ENCODE results near the gene DNAJB2.

DNAJB2 gene

DNA sequence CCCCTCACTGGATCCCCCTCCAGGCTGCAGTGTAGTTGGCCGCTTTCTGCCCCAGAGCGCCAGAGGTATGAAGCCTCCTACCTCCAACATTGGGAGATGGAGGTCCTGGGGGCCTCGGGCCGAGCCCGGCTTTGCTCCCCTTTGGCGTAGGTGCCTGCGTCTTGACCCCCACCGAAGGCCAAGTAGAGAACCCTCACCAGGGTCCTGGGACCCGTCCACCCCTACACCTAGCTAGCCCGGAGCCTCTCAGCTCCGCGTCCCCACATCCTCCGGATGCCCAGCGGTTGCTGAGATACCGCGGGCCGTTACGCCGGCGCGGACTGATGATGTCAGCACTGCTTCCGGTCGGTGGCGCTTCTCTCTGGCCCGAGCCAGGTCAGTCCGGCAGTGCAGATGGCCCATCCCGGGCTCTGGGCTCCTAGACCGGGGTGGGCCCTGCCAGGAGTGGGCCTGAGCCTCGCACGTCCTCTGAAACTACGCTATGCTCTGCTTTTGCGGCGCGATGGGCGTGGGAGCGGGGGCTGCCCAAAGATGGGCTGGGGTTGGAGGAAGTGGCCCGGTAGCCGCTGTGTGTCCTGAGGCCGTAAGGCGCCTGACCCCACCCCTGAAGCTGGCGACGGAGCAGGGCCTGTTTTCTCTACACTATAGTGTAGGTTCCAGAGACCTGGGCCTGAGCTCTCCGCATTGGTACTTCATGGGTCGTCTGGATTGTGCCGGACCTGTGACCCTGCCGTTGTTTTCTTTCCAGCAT is 33.8 kb upstream of the DNAJB2 start, which contains the start of the genes GLB1L and STK16:
Gene GLB1L, minus strand, starts transcription at position 297 of the 751 bp plus-strand sequence. CDS start 1,871 bp downstream, outside the sequence.
Gene STK16, plus strand, starts transcription at position 332 of the 751 bp plus-strand sequence. CDS start 521 bp downstream, outside the sequence.
- ChIA-PET POLR2A (interaction anchor here (1.0 to 1.8 kb wide), 3 partner anchors 8 to 69 kb away, joined by 3 to 13 read pairs (median 3); partner anchors contain the start of genes CNPPD1, TUBA4A and TUBA4B), CTCF (interaction anchor here (0.8 to 2.7 kb wide), 14 partner anchors 10 to 66 kb away, joined by 3 to 16 read pairs (median 4); partner anchors contain the start of genes ANKZF1, ATG9A and TUBA4A)
- TF ChIP-seq, protein P1, sequence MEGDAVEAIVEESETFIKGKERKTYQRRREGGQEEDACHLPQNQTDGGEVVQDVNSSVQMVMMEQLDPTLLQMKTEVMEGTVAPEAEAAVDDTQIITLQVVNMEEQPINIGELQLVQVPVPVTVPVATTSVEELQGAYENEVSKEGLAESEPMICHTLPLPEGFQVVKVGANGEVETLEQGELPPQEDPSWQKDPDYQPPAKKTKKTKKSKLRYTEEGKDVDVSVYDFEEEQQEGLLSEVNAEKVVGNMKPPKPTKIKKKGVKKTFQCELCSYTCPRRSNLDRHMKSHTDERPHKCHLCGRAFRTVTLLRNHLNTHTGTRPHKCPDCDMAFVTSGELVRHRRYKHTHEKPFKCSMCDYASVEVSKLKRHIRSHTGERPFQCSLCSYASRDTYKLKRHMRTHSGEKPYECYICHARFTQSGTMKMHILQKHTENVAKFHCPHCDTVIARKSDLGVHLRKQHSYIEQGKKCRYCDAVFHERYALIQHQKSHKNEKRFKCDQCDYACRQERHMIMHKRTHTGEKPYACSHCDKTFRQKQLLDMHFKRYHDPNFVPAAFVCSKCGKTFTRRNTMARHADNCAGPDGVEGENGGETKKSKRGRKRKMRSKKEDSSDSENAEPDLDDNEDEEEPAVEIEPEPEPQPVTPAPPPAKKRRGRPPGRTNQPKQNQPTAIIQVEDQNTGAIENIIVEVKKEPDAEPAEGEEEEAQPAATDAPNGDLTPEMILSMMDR (IDR thresholded peaks at IDR 0.05; ENCODE audit: control extremely low read depth, extremely low read depth, low read depth, missing control alignments) = no peak
- peak; percentile 96 for DNase-seq (ENCODE audit: extremely low spot score)

DNA sequence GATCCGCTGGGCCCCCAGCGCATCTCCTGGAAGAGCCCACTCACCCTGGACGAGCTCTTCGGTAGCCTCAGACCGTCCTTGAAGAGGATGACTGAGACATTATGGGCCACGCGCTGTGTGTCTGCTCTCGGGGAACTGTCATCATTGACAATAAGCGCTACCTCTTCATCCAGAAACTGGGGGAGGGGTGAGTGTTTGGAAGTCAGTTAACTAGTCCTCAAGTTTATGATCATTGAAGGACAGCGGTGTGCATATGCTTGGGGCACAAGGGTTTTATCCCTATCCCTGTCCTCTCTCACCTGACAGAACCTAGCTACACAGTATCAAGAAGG is 33.3 kb upstream of the DNAJB2 start:
- TF ChIP-seq, protein P1 (IDR thresholded peaks at IDR 0.05; ENCODE audit: control extremely low read depth, extremely low read depth, low read depth, missing control alignments) = no peak
- CTCF ChIA-PET = interaction anchor here (0.8 to 2.7 kb wide), 9 partner anchors 9 to 67 kb away, joined by 3 to 16 read pairs (median 4); partner anchors contain the start of genes ANKZF1, ATG9A and TUBA4A
- DNase-seq (ENCODE audit: extremely low spot score) = no peak
- POLR2A ChIA-PET = interaction anchor here (1.8 kb wide), 1 partner anchor 9 kb away, joined by 13 read pairs; the partner anchor contains the start of gene TUBA4A

DNA sequence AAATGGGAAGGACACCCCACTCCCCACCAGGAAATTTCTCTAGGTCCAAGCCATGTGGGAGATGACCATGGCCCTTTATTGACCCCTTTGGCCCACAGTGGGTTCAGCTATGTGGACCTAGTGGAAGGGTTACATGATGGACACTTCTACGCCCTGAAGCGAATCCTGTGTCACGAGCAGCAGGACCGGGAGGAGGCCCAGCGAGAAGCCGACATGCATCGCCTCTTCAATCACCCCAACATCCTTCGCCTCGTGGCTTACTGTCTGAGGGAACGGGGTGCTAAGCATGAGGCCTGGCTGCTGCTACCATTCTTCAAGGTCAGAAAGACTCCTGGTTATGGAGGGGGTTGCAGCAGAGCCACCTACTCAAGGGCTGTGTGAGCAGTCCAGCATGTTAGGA is 32.6 kb upstream of the DNAJB2 start:
- DNase-seq (ENCODE audit: extremely low spot score) = no peak
- ChIA-PET POLR2A (no interaction called here), CTCF (interaction anchor here (1.1 to 2.7 kb wide), 4 partner anchors 8 to 67 kb away, joined by 3 to 16 read pairs (median 9); partner anchors contain the start of gene TUBA4A)
- TF ChIP-seq, protein P1 (IDR thresholded peaks at IDR 0.05; ENCODE audit: control extremely low read depth, extremely low read depth, low read depth, missing control alignments) = no peak

DNA sequence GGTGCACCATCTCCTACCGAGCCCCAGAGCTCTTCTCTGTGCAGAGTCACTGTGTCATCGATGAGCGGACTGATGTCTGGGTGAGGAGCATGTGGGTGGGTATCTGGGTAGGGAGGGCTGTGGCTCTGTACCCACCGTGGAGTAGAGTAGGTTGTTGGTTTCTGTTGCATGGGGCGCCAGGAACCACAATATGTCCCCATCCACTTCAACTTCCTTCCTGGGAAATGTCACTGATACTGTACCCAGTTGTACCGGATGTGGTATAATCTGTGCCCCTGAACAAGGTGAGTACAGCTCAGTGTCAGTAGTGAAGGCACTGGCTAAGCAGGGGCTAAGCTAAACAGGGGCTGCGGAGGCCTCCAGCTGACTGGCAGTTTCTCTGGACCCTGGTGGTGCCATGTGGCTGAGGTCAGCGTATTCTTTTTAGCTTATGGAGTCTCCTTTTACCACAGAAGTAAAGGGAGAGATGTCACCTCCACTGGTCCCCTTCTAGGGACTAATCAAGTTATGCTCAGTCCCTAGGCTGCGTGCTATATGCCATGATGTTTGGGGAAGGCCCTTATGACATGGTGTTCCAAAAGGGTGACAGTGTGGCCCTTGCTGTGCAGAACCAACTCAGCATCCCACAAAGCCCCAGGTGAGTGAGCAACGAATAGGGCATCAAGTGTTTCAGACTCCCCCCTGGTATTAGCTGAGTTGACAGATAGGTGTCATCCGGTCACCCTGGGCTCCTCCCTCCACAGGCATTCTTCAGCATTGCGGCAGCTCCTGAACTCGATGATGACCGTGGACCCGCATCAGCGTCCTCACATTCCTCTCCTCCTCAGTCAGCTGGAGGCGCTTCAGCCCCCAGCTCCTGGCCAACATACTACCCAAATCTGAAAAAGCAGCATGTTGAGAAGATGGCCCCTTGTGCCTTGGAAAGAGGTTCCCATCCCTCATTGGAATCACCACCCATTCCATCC is 31.2 kb upstream of the DNAJB2 start:
- ChIA-PET CTCF (interaction anchor here (1.3 to 10.2 kb wide), 6 partner anchors 13 to 77 kb away, joined by 5 to 116 read pairs (median 9); partner anchors contain the start of genes DNAJB2 and SLC23A3), POLR2A (interaction anchor here (1.1 to 1.4 kb wide), 2 partner anchors 19 to 31 kb away, joined by 5 to 6 read pairs; partner anchors contain the start of genes ANKZF1, ATG9A and DNAJB2)
- TF ChIP-seq, protein P1 (IDR thresholded peaks at IDR 0.05; ENCODE audit: control extremely low read depth, extremely low read depth, low read depth, missing control alignments) = no peak
- DNase-seq (ENCODE audit: extremely low spot score) = no peak

DNA sequence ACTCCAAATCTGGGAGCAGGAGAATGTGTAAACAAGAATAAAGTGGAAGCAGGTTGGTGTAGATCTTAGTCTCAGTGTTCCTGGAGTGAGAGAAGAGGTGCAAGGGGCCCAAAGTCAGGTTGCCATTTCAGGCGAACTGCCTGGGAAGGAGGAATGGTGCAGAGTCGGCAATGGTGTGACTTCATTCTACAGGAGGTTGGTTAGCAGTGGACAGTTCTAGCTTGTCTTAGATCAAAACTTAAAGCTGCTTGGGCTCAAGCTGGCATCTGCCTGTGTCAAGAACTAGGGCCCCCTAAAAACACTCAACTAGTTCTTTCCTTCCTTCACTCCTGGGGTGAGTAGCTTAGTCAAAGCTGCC is 30.3 kb upstream of the DNAJB2 start:
- ChIA-PET POLR2A (interaction anchor here (0.8 to 1.9 kb wide), 6 partner anchors 9 to 72 kb away, joined by 4 to 11 read pairs (median 6); partner anchors contain the start of genes ANKZF1, ATG9A, CNPPD1 and DNAJB2), CTCF (interaction anchor here (1.1 to 10.2 kb wide), 10 partner anchors 11 to 78 kb away, joined by 3 to 116 read pairs (median 5); partner anchors contain the start of genes DNAJB2 and SLC23A3)
- TF ChIP-seq, protein P1 (IDR thresholded peaks at IDR 0.05; ENCODE audit: control extremely low read depth, extremely low read depth, low read depth, missing control alignments) = no peak
- no peak for DNase-seq (ENCODE audit: extremely low spot score)
